Spleen (tissue), 11 donors: Measurements from ENCODE around the gene CFP. TPM values are rescaled to one million over a fixed set of nuclear protein-coding genes. Genes with fewer than 3 reads are reported as not detected.

Experiments
- DNase-seq: peaks from one replicate; pipeline ENCODE4 v3.0.0-alpha.2; 2020
- H3K27ac ChIP-seq, 8 donors: fragments of 200-600 bp; sonication (generic) in 7 of 8; 1 replicate in 4 of 8; 2 replicates in 4 of 8; pipeline versions ENCODE4 v1.5.0 to v1.8.0; 2016 to 2021; ENCODE audit warnings: inconsistent platforms in 4 of 8, mild to moderate bottlenecking in 4 of 8, moderate library complexity in 1 of 8
- H3K27me3 ChIP-seq, 7 donors: fragments of 200-600 bp; sonication (generic) in 6 of 7; replicated peaks in 1 of 7; 1 replicate in 4 of 7; 2 replicates in 3 of 7; pipeline versions ENCODE4 v1.5.0 to v1.8.0; 2016 to 2021; ENCODE audit warnings: inconsistent platforms in 3 of 7, mild to moderate bottlenecking in 1 of 7
- H3K36me3 ChIP-seq, 6 donors: fragments of 200-600 bp; sonication (generic) in 5 of 6; 1 replicate in 4 of 6; 2 replicates in 2 of 6; pipeline versions ENCODE4 v1.5.0 to v1.8.0; 2016 to 2021; ENCODE audit warnings: inconsistent platforms in 2 of 6
- H3K4me1 ChIP-seq, 6 donors: fragments of 200-600 bp; sonication (generic) in 5 of 6; 1 replicate in 3 of 6; 2 replicates in 3 of 6; pipeline versions ENCODE4 v1.5.0 to v1.8.0; 2016 to 2021; ENCODE audit warnings: inconsistent platforms in 3 of 6
- H3K4me3 ChIP-seq, 8 donors: fragments of 200-600 bp; sonication (generic) in 7 of 8; 1 replicate in 4 of 8; 2 replicates in 4 of 8; pipeline versions ENCODE4 v1.5.0 to v1.8.0; 2016 to 2021; ENCODE audit warnings: inconsistent platforms in 4 of 8, mild to moderate bottlenecking in 4 of 8, moderate library complexity in 2 of 8
- H3K9me3 ChIP-seq, 8 donors: fragments of 200-600 bp; sonication (generic) in 7 of 8; 1 replicate in 4 of 8; 2 replicates in 4 of 8; pipeline versions ENCODE4 v1.5.0 to v1.8.0; 2016 to 2021; ENCODE audit warnings: inconsistent platforms in 4 of 8
- POLR2A ChIP-seq, 3 donors: fragments of 450-650 bp; IDR thresholded peaks; one replicate each; pipeline ENCODE4 v1.5.1; 2017; ENCODE audit warnings: antibody characterized with exemption in 3 of 3, mild to moderate bottlenecking in 1 of 3
- POLR2AphosphoS5 ChIP-seq, 3 donors: sonication (generic); formaldehyde crosslinking; IDR thresholded peaks; one replicate each; pipeline ENCODE4 v1.5.1; 2017; ENCODE audit warnings: antibody characterized with exemption in 3 of 3
- WGBS, 5 donors: extraction: QIAGEN DNeasy Blood & Tissue Kit in 3 of 5; methylation state at CpG; one replicate each; pipeline versions ENCODE4 v1.1.5 to v1.1.7; 2013 to 2018; 5-methylcytosine and 5-hydroxymethylcytosine counted together
- intact Hi-C: fragments of 100-400 bp; cut with DNase I; formaldehyde crosslinking; loops from one replicate; pipeline ENCODE4 v1.15.0; 2023; ENCODE audit warnings: low total_unique reads
- polyA plus RNA-seq, 3 donors: library from polyadenylated mRNA; stranded (reverse); fragments of 200-250 nt; gene quantifications; one replicate each; pipeline ENCODE4 v1.2.1, GENCODE V29; 2013
- total RNA-seq, 7 donors: library from RNA; depleted of rRNA in 3 of 7; stranded (reverse); fragments of >200 nt in 3 of 7; fragmentation: NEBNext Ultra II Directional in 4 of 7; extraction: Animal tissue kit (Norgen Biotek cat#: 25700) in 4 of 7; gene quantifications; one replicate each; pipeline versions ENCODE4 v1.1.0 to v1.2.1, GENCODE V29; 2016 to 2021
- TF ChIP-seq, protein P1 (sequence below), 11 experiments: fragments of 200-600 bp in 7 of 11; fragments of 450-650 bp in 4 of 11; sonication (generic) in 4 of 11; IDR thresholded peaks in 8 of 11; conservative IDR thresholded peaks in 3 of 11; 1 replicate in 7 of 11; 2 replicates in 4 of 11; pipeline versions ENCODE4 v1.4.0 to v1.8.0; 2016 to 2021; ENCODE audit warnings: antibody characterized with exemption in 11 of 11, inconsistent platforms in 4 of 11, mild to moderate bottlenecking in 1 of 11
- donor health status: healthy with polysubstance abuse.
- donor health status: DM: no; HTN: no; CAD: no; lungs with moderate emphysema.
- donor health status: DM: no; HTN: no; CAD: no.
- donor health status: Bipolar disorder and iron deficiency.
- donor health status: healthy.
- donor health status: DM: no; HTN: no; CAD: no.
- donor health status: DM: yes; HTN: yes; CAD: no.

CFP gene
- total and polyA plus RNA-seq, 10 donors, result 25.3 to 180 (median 115) TPM

DNA sequence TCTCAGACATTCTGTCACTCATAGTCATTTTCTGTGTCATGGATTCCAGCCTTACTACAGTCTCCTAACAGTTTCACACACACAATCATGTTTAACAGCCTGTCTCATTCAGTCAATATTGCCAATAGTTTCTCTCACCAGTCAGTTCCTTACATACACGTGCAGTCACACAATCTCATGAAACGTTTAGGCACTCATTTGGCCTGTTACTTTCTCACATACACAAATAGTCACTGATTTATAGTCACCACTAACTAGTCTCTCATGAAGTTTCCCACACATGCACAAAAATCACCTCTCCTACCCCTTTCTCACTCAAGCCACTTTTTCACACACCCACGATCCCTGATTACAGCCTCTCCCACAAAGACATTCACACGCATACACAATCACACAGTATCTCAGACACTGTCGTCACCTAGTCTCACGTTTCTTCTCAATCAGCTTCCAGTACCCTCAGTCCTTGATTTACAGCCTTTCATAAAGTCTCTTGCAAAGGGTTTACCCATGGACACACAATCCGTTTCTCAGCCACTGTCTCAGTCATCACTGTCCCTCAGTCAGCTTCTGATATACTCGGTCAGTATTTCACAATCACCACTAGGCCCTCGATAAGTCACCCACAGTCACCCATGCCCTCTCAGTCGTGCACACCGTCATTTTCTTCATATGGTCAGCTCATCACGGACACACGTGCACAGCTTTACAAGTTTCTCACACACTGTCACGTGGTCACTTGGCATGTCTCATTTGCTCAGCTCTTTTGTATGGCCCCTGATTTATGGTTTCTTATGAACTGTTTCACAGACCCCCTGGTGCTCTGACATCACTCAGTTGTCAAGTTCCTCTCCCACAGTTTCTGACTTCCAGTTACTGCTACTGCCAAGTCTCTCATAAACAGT, 4.2 kb upstream of the CFP start:
- Histone ChIP-seq H3K4me1 (peaks cover 0 to 60% (median 8%) of the 10 kb centered on the region in 6 donors), H3K9me3 (no peaks in the 10 kb centered on the region), H3K27me3 (no peaks in the 10 kb centered on the region), H3K27ac (peak overlapping the region in 5 of 8 donors; percentile 2 to 92 (median 51)), H3K36me3 (peaks cover 0 to 47% (median 12%) of the 10 kb centered on the region in 6 donors), H3K4me3 (no peak overlapping the region)
- peak in 1 of 3 donors; percentile 26 for TF ChIP-seq POLR2AphosphoS5 (IDR thresholded peaks at IDR 0.05)
- TF ChIP-seq, protein P1, sequence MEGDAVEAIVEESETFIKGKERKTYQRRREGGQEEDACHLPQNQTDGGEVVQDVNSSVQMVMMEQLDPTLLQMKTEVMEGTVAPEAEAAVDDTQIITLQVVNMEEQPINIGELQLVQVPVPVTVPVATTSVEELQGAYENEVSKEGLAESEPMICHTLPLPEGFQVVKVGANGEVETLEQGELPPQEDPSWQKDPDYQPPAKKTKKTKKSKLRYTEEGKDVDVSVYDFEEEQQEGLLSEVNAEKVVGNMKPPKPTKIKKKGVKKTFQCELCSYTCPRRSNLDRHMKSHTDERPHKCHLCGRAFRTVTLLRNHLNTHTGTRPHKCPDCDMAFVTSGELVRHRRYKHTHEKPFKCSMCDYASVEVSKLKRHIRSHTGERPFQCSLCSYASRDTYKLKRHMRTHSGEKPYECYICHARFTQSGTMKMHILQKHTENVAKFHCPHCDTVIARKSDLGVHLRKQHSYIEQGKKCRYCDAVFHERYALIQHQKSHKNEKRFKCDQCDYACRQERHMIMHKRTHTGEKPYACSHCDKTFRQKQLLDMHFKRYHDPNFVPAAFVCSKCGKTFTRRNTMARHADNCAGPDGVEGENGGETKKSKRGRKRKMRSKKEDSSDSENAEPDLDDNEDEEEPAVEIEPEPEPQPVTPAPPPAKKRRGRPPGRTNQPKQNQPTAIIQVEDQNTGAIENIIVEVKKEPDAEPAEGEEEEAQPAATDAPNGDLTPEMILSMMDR (IDR thresholded peaks at IDR 0.05 in 8 of 11, conservative IDR thresholded peaks at IDR 0.05 in 3 of 11), result no peak
- WGBS, 5 donors, result 70 to 75% (median 72%) methylated on average over 14 of the region's 14 CpGs
- intact Hi-C loops, result no loop called here
- no peak for DNase-seq

DNA sequence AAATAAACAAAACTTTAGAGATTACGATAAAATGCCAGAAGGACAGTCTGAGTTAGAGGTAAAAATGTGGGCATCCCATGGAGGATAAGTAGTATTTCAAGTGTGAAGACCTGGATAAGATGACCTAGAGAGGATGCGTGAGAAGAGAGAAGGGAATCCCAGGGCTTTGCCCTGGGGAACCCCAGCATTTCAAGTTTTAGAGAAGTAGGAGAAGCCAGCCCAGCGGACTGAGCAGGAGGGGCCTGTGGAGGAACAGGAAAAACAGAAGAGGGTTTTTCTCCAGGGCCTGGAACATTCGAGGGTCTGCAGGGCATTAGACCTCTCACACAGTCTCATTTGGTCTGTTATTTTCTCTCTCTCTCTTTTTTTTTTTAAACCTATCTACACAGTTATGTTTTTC, 2.9 kb upstream of the CFP start:
- TF ChIP-seq POLR2A (IDR thresholded peaks at IDR 0.05) (no peak), POLR2AphosphoS5 (IDR thresholded peaks at IDR 0.05) (no peak)
- TF ChIP-seq, protein P1 (IDR thresholded peaks at IDR 0.05 in 8 of 11, conservative IDR thresholded peaks at IDR 0.05 in 3 of 11), result no peak
- H3K4me3 ChIP-seq, result no peak overlapping the region
- peaks cover 0 to 39% (median 5%) of the 10 kb centered on the region in 6 donors for H3K36me3 ChIP-seq
- intact Hi-C loops, result no loop called here
- no peaks in the 10 kb centered on the region for H3K9me3 ChIP-seq
- 38 to 60% (median 49%) methylated on average over 4 of the region's 4 CpGs for WGBS, 5 donors
- H3K27ac ChIP-seq, result peak overlapping the region in 4 of 8 donors; percentile 25 to 92 (median 55)
- no peaks in the 10 kb centered on the region for H3K27me3 ChIP-seq
- DNase-seq, result no peak
- H3K4me1 ChIP-seq, result peaks cover 0 to 63% (median 8%) of the 10 kb centered on the region in 6 donors

DNA sequence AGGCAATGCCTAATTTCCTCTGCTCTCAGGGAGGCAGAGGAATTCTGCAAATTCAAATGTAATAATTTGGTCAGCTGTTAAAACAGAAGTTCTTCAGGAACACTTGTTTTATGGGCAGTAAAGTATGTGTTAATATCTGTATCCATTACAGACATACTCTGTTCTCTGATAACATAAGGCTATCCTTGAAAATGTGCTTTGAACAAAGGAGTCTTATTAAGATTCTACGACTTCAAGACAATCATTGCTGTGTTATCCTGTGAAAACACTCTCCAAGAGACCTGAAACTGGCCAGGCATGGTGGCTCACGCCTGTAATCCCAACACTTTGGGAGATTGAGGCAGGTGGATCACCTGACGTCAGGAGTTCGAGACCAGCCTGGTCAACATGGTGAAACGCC, 1.9 kb upstream of the CFP start:
- 74 to 97% (median 87%) methylated on average over 4 to 5 of the region's 5 CpGs for WGBS, 5 donors
- no peak for DNase-seq
- H3K36me3 ChIP-seq, result peaks cover 0 to 39% (median 3%) of the 10 kb centered on the region in 6 donors
- no peak overlapping the region for H3K4me3 ChIP-seq
- H3K27me3 ChIP-seq, result no peaks in the 10 kb centered on the region
- peaks cover 0 to 59% (median 8%) of the 10 kb centered on the region in 6 donors for H3K4me1 ChIP-seq
- intact Hi-C loops, result no loop called here
- TF ChIP-seq, protein P1 (IDR thresholded peaks at IDR 0.05 in 8 of 11, conservative IDR thresholded peaks at IDR 0.05 in 3 of 11), result no peak
- no peak for TF ChIP-seq POLR2AphosphoS5 (IDR thresholded peaks at IDR 0.05)
- TF ChIP-seq POLR2A (IDR thresholded peaks at IDR 0.05), result no peak
- peak overlapping the region in 2 of 8 donors; percentile 59 to 92 for H3K27ac ChIP-seq
- H3K9me3 ChIP-seq, result no peaks in the 10 kb centered on the region

DNA sequence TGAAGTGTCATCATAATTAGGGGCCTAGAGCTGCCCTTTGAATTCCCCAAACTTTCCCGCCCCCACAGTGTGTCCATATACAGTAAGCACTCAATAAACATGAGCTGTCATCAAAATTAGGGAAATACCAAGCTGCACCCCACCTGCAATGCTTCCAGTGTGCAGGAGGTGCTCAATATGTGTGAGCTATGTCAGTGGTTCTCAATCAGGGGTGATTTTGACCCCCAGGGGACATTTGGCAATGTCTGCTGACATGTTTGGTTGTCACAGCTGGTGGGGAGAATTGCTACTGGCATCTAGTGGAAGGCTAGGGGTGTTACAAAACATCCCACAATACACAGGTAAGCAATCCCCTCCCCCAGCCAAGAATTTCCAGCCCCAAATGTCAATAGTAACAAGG, 748 bp downstream of the CFP start:
- TF ChIP-seq, protein P1 (IDR thresholded peaks at IDR 0.05 in 8 of 11, conservative IDR thresholded peaks at IDR 0.05 in 3 of 11), result peak in 1 of 11 experiments; percentile 8
- no peak for TF ChIP-seq POLR2A (IDR thresholded peaks at IDR 0.05)
- no peak for DNase-seq
- intact Hi-C loops, result no loop called here
- peaks cover 0 to 2% (median 0%) of the 10 kb centered on the region in 7 donors for H3K27me3 ChIP-seq
- peak overlapping the region in 5 of 8 donors; percentile 10 to 61 (median 37) for H3K4me3 ChIP-seq
- peaks cover 0 to 37% (median 0%) of the 10 kb centered on the region in 6 donors for H3K36me3 ChIP-seq
- peaks cover 0 to 63% (median 8%) of the 10 kb centered on the region in 6 donors for H3K4me1 ChIP-seq
- H3K27ac ChIP-seq, result peak overlapping the region in 7 of 8 donors; percentile 49 to 92 (median 76)
- 57 to 100% (median 86%) methylated on average over 1 of the region's 1 CpG for WGBS, 5 donors
- H3K9me3 ChIP-seq, result no peaks in the 10 kb centered on the region
